GM18858 (cell line): Measurements from ENCODE around the gene DPH1.
A peak's percentile ranks its signal among the peaks of the same experiment; 100 is the strongest.

Source experiments
- ATAC-seq: cut with Tn5 transposase; IDR thresholded peaks from one replicate; pipeline ENCODE4 v1.9.1; 2021; ENCODE audit not compliant: unreplicated experiment

Gene DPH1

DNA sequence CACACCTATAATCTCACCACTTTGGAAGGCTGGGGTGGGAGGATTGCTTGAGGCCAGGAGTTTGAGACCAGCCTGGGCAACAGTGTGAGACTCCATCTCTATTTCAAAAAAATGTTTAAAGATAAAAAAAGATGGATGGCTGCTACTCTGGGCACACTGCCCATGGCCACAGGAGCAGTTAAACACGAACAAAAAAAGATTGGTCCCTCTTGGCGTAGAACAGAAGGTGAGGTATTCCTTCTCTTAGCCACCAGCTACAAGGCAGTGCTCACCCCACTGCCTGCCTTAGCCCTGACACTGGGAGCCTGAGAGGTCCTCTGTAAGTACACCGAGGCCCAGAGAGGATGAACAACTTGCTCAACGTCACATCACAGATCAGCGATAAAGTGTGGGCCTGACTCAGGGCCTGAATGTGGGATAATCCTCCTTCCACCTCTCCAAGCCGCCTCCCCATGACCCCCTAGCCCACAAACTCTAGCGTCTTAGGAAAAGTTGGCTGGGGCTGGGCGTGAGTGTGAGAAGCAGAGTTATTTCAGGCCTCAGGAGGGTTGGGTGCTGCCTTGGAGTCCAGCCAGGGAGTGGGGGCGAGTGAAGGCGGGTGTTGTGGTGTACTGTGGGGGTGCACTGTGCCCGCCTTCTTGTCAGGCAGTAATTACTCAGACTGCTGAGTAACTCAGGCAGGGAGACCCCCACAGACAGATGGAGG is 2.3 kb upstream of the DPH1 start:
- ATAC-seq = no peak

- no peak for ATAC-seq
These were observed 1.7 kb upstream of the DPH1 start for GRCh38 chr17:2028234-2028614.

DNA sequence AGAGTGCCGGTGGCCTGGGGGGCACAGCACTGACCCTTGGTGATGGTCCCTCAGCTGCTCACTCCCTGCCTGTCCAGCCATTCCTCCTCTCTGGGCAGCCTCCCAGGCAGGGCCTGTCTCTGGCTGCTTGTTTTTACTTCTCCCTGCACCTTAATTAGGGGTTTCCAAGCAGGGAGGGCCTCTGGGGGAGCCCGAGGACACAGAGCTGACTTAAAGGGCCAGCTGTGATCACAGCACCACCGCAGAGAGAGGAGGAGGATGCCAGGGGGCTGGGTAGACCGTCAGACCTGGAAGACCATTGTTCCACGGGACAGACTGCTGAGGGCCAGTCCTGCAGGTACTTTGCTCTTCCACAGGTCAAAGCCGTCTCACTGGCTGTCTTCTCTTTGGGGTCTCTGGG is 1.2 kb upstream of the DPH1 start:
- ATAC-seq = no peak

DNA sequence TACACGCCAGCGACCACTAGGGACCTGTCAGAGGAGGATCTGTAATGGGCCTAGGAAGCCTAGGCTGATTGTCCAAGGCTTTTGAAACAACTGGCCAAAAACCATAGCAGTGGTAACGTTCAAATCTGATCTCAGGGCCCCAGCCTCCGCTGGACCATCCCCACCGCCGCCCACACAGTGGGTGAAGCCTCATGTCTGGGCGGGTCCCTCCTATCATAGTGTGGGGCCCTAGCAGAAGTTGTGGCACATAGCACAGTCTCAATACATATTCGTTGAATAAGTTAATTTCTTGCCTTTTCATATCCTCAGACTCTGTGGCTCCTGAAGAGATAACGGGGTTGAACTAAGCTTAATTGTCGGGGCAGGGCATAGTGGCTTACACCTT is 818 bp downstream of the DPH1 start:
- ATAC-seq = no peak

- ATAC-seq = no peak
These were observed 3.2 kb downstream of the DPH1 start for GRCh38 chr17:2033153-2033552.

GRCh38 chr17:2034157-2034556 is 4.2 kb downstream of the DPH1 start:
- no peak for ATAC-seq

DNA sequence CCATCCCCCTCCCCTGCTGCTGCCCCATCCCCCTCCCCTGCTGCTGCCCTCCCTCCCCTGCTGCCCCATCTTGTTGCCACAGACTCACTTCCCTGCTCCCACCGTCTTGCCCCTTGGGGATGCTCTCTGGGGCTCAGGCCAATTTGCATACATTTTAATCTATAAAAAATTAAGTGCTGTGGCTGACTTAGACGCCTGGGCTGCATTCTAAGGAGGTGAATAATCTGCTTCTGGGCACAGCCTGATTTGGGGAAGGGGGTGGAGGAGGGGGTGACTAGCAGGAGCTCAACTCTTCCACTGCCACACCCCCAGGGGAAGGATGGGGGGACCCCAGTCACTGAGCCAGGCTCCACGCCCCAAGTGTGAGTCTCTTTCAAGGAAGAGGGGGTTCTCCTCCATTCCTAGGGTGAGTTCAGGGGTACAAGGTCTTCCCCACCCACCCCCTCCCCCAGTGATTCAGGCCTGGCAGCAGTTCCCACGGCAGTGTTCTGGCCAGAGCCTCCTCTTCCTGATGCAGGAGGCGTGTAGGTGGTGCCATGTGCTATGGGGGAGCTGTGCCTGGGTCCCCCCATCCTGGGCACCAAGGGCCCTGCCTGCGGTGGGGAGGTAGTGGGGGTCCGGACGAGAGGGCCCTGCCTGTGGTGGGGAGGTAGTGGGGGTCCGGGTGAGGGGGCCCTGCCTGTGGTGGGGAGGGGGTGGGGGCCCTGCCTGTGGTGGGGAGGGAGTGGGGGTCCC is 5.0 kb downstream of the DPH1 start:
- no peak for ATAC-seq

DNA sequence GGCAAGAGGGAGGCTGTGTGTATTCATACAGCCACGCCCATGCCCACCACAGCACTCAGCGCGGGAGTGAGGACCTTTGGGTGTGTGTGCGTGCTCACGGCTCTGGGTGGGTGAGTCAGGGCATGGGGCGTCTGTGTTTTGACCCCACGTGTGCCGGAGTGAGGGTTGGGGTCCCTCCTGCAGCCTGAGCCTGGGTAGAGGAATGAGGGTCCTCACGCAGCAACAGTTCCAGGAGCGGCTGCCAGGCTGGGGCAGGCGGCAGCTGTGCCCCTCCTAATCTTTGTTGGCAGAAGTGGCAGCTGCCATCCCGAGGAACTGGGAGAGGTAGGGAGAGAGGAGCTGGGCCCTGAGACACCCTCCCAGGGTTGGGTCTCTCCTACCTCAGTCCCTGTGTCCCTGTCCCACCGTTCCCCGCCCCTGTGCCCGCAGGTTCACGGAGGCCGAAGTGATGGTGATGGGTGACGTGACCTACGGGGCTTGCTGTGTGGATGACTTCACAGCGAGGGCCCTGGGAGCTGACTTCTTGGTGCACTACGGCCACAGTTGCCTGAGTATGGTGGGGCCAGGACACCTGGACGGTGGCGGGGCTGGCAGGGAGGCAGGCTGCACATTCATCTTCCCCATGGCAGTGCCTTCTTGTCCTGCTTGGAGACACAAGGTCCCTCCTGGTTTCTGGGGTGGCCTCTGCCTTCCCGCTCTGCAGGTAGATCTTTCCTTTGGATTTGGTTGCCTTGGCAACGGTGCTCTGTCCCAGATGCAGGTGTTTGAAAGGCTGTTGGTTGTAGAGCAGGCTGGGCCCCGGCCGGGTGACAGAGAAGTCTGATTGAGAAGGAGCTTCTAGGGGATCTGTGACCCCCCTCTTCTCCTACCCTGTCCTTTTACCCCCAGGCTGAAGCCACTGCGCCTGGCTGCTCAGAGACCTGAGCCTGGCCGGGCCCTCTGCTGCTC is 5.9 kb downstream of the DPH1 start:
- ATAC-seq = no peak

DNA sequence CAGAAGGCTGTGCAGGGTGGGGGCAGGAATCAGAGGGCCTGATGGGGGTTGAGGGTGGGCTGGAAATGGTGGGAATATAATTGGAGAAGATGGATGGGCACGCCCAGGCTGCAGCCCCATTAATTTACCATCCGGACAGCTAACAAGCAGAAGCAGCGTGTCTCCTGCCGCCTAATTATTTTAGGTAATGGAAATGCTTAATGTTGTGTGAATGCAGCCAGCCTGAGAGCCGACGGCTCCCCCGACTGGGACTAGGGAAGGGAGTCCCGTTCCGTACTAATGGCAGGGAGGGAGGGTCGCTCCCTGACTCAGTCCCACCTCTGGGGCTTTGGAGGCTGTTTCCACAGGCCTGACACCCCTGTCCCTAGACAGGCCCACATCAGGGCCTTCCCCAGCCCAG is 7.2 kb downstream of the DPH1 start:
- no peak for ATAC-seq

- ATAC-seq = no peak
These were observed 10.4 kb downstream of the DPH1 start for GRCh38 chr17:2040219-2040827.

GRCh38 chr17:2040942-2041560 is 11.1 kb downstream of the DPH1 start:
- no peak for ATAC-seq

DNA sequence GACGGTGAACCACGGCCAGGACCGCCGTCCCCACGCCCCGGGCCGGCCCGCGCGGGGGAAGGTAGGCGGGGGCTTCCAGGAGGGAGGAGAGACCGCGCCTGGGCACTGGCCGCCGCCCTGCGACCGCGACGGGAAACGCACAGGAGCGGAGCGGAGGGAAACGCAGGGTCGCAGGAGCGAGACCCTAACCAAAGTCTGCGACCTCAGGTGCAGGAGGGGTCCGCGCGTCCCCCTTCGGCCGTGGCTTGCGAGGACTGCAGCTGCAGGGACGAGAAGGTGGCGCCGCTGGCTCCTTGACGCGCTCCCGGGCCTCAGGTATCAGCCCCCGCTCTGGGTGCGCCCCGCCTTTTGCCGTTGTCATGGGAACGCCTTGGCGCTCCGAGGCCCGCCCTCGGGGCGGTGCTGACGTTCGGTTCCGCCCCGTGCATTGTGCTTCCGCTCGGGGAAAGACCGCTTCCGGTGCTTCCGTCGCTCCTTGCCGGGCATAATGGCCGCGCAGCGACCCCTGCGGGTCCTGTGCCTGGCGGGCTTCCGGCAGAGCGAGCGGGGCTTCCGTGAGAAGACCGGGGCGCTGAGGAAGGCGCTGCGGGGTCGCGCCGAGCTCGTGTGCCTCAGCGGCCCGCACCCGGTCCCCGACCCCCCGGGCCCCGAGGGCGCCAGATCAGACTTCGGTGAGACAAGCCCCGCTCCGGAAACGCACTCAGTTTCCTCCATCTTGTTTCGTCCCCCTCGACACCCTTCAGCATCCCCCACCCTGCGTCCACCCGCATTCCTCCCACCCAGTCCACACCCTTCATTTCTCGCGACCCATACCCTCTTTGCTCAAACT is 11.8 kb downstream of the DPH1 start, which contains the start of gene OVCA2:
TSS of gene OVCA2 (plus strand) at position 462 of the 829 bp plus-strand sequence. CDS start at position 488, 26 bp downstream.
- ATAC-seq = peak; percentile 75

DNA sequence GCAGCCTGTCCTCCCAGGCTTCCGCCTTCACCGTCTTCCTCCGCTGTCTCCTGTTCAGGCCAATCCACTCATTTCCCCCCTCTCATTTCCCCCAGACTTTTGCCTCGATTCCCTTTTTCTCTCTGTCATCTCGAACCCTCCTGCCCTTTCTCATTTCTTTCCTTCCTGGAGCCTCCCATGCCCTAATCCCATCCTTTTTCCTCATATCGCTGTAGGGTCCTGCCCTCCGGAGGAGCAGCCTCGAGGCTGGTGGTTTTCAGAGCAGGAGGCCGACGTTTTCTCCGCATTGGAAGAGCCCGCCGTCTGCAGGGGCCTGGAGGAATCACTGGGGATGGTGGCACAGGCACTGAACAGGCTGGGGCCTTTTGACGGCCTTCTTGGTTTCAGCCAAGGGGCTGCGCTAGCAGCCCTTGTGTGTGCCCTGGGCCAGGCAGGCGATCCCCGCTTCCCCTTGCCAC is 12.5 kb downstream of the DPH1 start:
- no peak for ATAC-seq

DNA sequence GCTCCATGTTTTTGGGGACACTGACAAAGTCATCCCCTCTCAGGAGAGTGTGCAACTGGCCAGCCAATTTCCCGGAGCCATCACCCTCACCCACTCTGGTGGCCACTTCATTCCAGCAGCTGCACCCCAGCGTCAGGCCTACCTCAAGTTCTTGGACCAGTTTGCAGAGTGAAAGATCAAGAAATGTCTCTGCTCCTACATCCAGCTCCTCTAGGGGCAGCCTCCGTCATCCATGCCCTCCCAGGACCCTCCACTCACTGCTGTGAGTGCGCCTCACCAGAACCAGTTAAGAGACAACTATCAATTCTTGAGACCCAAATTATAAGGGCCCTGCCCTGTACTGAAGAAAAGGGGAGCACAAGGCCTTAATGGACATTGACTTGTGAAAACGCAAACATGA is 13.0 kb downstream of the DPH1 start:
- ATAC-seq = no peak

GRCh38 chr17:2043785-2044184 is 13.8 kb downstream of the DPH1 start:
- no peak for ATAC-seq

- no peak for ATAC-seq
These were observed 14.4 kb downstream of the DPH1 start for GRCh38 chr17:2044263-2044894.

GRCh38 chr17:2047590-2047989 is 17.6 kb downstream of the DPH1 start:
- no peak for ATAC-seq

DNA sequence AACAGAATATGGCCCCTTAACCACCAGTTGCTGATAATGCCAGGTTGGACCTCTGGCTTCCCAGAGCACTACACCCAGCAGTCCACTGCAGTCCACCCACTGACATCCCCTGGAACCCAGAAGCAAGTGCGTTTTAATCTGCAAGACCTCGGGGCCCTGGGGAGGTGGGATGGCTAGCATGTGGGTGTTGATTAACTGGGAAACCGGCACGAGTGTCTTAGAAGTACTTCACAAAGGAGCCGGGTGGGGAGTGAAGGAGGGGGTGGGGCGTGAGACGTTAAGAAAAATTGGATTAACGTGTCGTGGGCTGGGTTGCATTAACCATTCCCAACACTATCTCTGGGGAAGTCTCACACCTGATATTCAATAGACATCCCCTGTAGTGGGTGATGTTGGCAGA is 18.9 kb downstream of the DPH1 start:
- ATAC-seq = no peak
